ENCODE measurements around the gene DCAF17.

GRCh38 chr2:171530378-171530777, 96.4 kb downstream of the DCAF17 start:
- no peak for TF ChIP-seq POLR2AphosphoS5 (IDR thresholded peaks at IDR 0.05)
- no peak for TF ChIP-seq CTCF (IDR thresholded peaks at IDR 0.05)
- TF ChIP-seq POLR2A (IDR thresholded peaks at IDR 0.05) = no peak
